WTC11 (cell line): Measurements from ENCODE around the gene SBK3. TPM values are rescaled to one million over a fixed set of nuclear protein-coding genes. Genes with fewer than 3 reads are reported as not detected.

ENCODE experiments used
- ATAC-seq: fragments of 200-7000 bp; cut with Tn5 transposase; 2 replicates; pipeline ENCODE4 v1.10.0; 2021; ENCODE audit warnings: mild to moderate bottlenecking, moderate library complexity
- CTCF ChIA-PET: fragments of 300-600 bp; sonication (Branson Sonifier 250); formaldehyde crosslinking; loops from one replicate; lab custom pipeline; 2021; ENCODE audit warnings: antibody characterized with exemption; lab: Charles Lee
- POLR2A ChIA-PET: fragments of 350-600 bp; sonication (Branson Sonifier 250); formaldehyde crosslinking; loops from one replicate; lab custom pipeline; 2021; ENCODE audit warnings: antibody characterized with exemption; lab: Charles Lee
- DNase-seq: peaks from one replicate; pipeline ENCODE4 v3.0.0; 2021; ENCODE audit warnings: low spot score
- H3K27ac Mint-ChIP-seq: 2 replicates; pipeline ENCODE4 v1.8.0; 2021; ENCODE audit warnings: mixed read lengths
- H3K27me3 Mint-ChIP-seq: 2 replicates; pipeline ENCODE4 v1.8.0; 2021; ENCODE audit warnings: low read depth, mild to moderate bottlenecking, moderate library complexity, mixed read lengths
- H3K36me3 Mint-ChIP-seq: 2 replicates; pipeline ENCODE4 v1.8.0; 2021; ENCODE audit warnings: mixed read lengths
- H3K4me1 Mint-ChIP-seq: 2 replicates; pipeline ENCODE4 v1.8.0; 2022; ENCODE audit warnings: mixed read lengths
- H3K4me3 Mint-ChIP-seq: 2 replicates; pipeline ENCODE4 v1.8.0; 2021; ENCODE audit warnings: mild to moderate bottlenecking, moderate library complexity, mixed read lengths
- H3K9me3 Mint-ChIP-seq: 2 replicates; pipeline ENCODE4 v1.8.0; 2021; ENCODE audit warnings: mixed read lengths
- ATF3 ChIP-seq: sonication (generic); formaldehyde crosslinking; conservative IDR thresholded peaks from 2 replicates; pipeline ENCODE4 v1.8.1; 2022; ENCODE audit warnings: mild to moderate bottlenecking, missing genetic modification reagents
- CBFB ChIP-seq: sonication (generic); formaldehyde crosslinking; IDR thresholded peaks from 2 replicates; pipeline ENCODE4 v1.8.1; 2022; ENCODE audit warnings: mild to moderate bottlenecking, low read depth, missing genetic modification reagents
- CDX4 ChIP-seq: fragments of 250-450 bp; sonication (Bioruptor Pico); IDR thresholded peaks from 2 replicates; pipeline ENCODE4 v1.9.0; 2021; ENCODE audit warnings: moderate library complexity, mild to moderate bottlenecking, inconsistent platforms, borderline replicate concordance
- E2F4 ChIP-seq: sonication (generic); formaldehyde crosslinking; IDR thresholded peaks from 2 replicates; pipeline ENCODE4 v1.8.1; 2022; ENCODE audit warnings: low read depth, mild to moderate bottlenecking, moderate library complexity, missing genetic modification reagents, borderline replicate concordance
- ELF4 ChIP-seq: sonication (generic); formaldehyde crosslinking; IDR thresholded peaks from 2 replicates; pipeline ENCODE4 v1.8.1; 2022; ENCODE audit warnings: low read depth, mild to moderate bottlenecking, moderate library complexity, missing genetic modification reagents
- ESRRA ChIP-seq: sonication (generic); formaldehyde crosslinking; IDR thresholded peaks from 2 replicates; pipeline ENCODE4 v1.8.1; 2022; ENCODE audit warnings: mild to moderate bottlenecking, missing genetic modification reagents, borderline replicate concordance
- FOXJ3 ChIP-seq: sonication (generic); formaldehyde crosslinking; IDR thresholded peaks from 2 replicates; pipeline ENCODE4 v1.9.0; 2021; ENCODE audit warnings: missing genetic modification reagents, mild to moderate bottlenecking, borderline replicate concordance
- FOXK1 ChIP-seq: sonication (generic); formaldehyde crosslinking; IDR thresholded peaks from 2 replicates; pipeline ENCODE4 v1.8.0; 2022; ENCODE audit warnings: mild to moderate bottlenecking, moderate library complexity, missing genetic modification reagents
- FOXP1 ChIP-seq: sonication (generic); formaldehyde crosslinking; IDR thresholded peaks from 2 replicates; pipeline ENCODE4 v1.8.0; 2022; ENCODE audit warnings: missing genetic modification reagents, mild to moderate bottlenecking, moderate library complexity, borderline replicate concordance
- HMGXB4 ChIP-seq: sonication (generic); formaldehyde crosslinking; IDR thresholded peaks from 2 replicates; pipeline ENCODE4 v1.8.1; 2023; ENCODE audit warnings: mild to moderate bottlenecking, moderate library complexity, missing genetic modification reagents
- NFATC4 ChIP-seq: fragments of 250-450 bp; sonication (Bioruptor Pico); IDR thresholded peaks from 2 replicates; pipeline ENCODE4 v1.9.0; 2021; ENCODE audit warnings: mild to moderate bottlenecking
- NFE2L1 ChIP-seq: sonication (generic); formaldehyde crosslinking; IDR thresholded peaks from 2 replicates; pipeline ENCODE4 v1.8.1; 2023; ENCODE audit warnings: missing genetic modification reagents
- NR2C2 ChIP-seq: sonication (generic); formaldehyde crosslinking; IDR thresholded peaks from 2 replicates; pipeline ENCODE4 v1.8.0; 2022; ENCODE audit warnings: mild to moderate bottlenecking, missing genetic modification reagents
- OVOL2 ChIP-seq: fragments of 250-450 bp; sonication (Bioruptor Pico); IDR thresholded peaks from 2 replicates; pipeline ENCODE4 v1.9.0; 2021; ENCODE audit warnings: mild to moderate bottlenecking, borderline replicate concordance
- RELA ChIP-seq: sonication (generic); formaldehyde crosslinking; IDR thresholded peaks from 2 replicates; pipeline ENCODE4 v1.8.1; 2022; ENCODE audit warnings: missing genetic modification reagents, mild to moderate bottlenecking, borderline replicate concordance
- SOX15 ChIP-seq: fragments of 250-450 bp; sonication (Bioruptor Pico); IDR thresholded peaks from 2 replicates; pipeline ENCODE4 v1.9.0; 2021; ENCODE audit warnings: mild to moderate bottlenecking
- ZMAT4 ChIP-seq: fragments of 250-450 bp; sonication (Bioruptor Pico); IDR thresholded peaks from 2 replicates; pipeline ENCODE4 v1.9.0; 2021; ENCODE audit warnings: mild to moderate bottlenecking
- ZNF121 ChIP-seq: sonication (generic); formaldehyde crosslinking; IDR thresholded peaks from 2 replicates; pipeline ENCODE4 v1.8.0; 2023; ENCODE audit warnings: missing genetic modification reagents
- ZNF263 ChIP-seq: sonication (generic); formaldehyde crosslinking; IDR thresholded peaks from 2 replicates; pipeline ENCODE4 v1.8.1; 2022; ENCODE audit warnings: low read depth, mild to moderate bottlenecking, moderate library complexity, missing genetic modification reagents
- ZNF396 ChIP-seq: fragments of 250-450 bp; sonication (Bioruptor Pico); IDR thresholded peaks from 2 replicates; pipeline ENCODE4 v1.8.0; 2021; ENCODE audit warnings: mild to moderate bottlenecking, moderate library complexity, borderline replicate concordance
- ZNF416 ChIP-seq: fragments of 250-450 bp; sonication (Bioruptor Pico); IDR thresholded peaks from 2 replicates; pipeline ENCODE4 v1.9.0; 2021; ENCODE audit warnings: mild to moderate bottlenecking, inconsistent platforms
- ZNF532 ChIP-seq: fragments of 250-450 bp; sonication (Bioruptor Pico); IDR thresholded peaks from 2 replicates; pipeline ENCODE4 v1.9.0; 2021; ENCODE audit warnings: mild to moderate bottlenecking, borderline replicate concordance
- total RNA-seq: library from RNA; stranded (reverse); gene quantifications from 3 replicates; pipeline ENCODE4 v1.2.3, GENCODE V29; 2021

The SBK3 gene
- total RNA-seq, 1 experiment from 2014 or later: 0.90 TPM

- no peak for TF ChIP-seq ZNF396 (CRISPR knock-in tag)
- no peak for TF ChIP-seq NFATC4
- no peak for TF ChIP-seq HMGXB4
Observed at GRCh38 chr19:55503157-55503501, 42.2 kb downstream of the SBK3 start (continued).

- DNase-seq: no peak
- peaks cover 19% of the 10 kb centered on the region for H3K9me3 Mint-ChIP-seq
- H3K36me3 Mint-ChIP-seq: peaks cover 7% of the 10 kb centered on the region
- ChIA-PET CTCF (interaction anchor here (1.6 kb wide), 1 partner anchor 35 kb away, joined by 8 read pairs; no protein-coding TSS in a partner anchor), POLR2A (no interaction called here)
- H3K27ac Mint-ChIP-seq: no peak overlapping the region
- H3K4me3 Mint-ChIP-seq: no peak overlapping the region
- no peaks in the 10 kb centered on the region for H3K4me1 Mint-ChIP-seq
- peaks cover 88% of the 10 kb centered on the region for H3K27me3 Mint-ChIP-seq
- no peak for ATAC-seq
- TF ChIP-seq ZNF121 (peak; percentile 62; the same call in 1 of the 2 replicates), FOXK1 (CRISPR knock-in tag) (no peak), ATF3 (no peak), FOXJ3 (CRISPR knock-in tag) (no peak), CBFB (CRISPR knock-in tag) (no peak), NFE2L1 (CRISPR knock-in tag) (no peak)
- TF ChIP-seq, all 79 proteins: peak for 1
Observed at GRCh38 chr19:55502197-55502952, 43.0 kb downstream of the SBK3 start.

- ATAC-seq (no peak), DNase-seq (no peak)
- ChIA-PET POLR2A (no interaction called here), CTCF (interaction anchor here (0.9 to 1.6 kb wide), 2 partner anchors 33 to 38 kb away, joined by 3 to 8 read pairs; no protein-coding TSS in a partner anchor)
- no peaks in the 10 kb centered on the region; the same call in 1 of the 2 replicates for H3K4me1 Mint-ChIP-seq
- no peak overlapping the region for H3K27ac Mint-ChIP-seq
- H3K27me3 Mint-ChIP-seq: peaks cover 81% of the 10 kb centered on the region
- peaks cover 7% of the 10 kb centered on the region for H3K36me3 Mint-ChIP-seq
- H3K4me3 Mint-ChIP-seq: no peak overlapping the region
- H3K9me3 Mint-ChIP-seq: peaks cover 19% of the 10 kb centered on the region
- TF ChIP-seq SOX15 (CRISPR knock-in tag) (no peak), E2F4 (CRISPR knock-in tag) (no peak), NR2C2 (no peak), CBFB (CRISPR knock-in tag) (no peak), ELF4 (CRISPR knock-in tag) (no peak), ZNF532 (CRISPR knock-in tag) (no peak), OVOL2 (no peak), ZNF416 (CRISPR knock-in tag) (no peak), FOXP1 (CRISPR knock-in tag) (no peak), RELA (CRISPR knock-in tag) (no peak), ZMAT4 (CRISPR knock-in tag) (no peak), ZNF263 (CRISPR knock-in tag) (no peak), ESRRA (CRISPR knock-in tag) (no peak), CDX4 (no peak)
Observed at GRCh38 chr19:55500368-55500952, 44.9 kb downstream of the SBK3 start.
